Esophagus mucosa (tissue), 1 donor: ENCODE results near the gene LACC1. TPM values are rescaled to one million over a fixed set of nuclear protein-coding genes. Genes with fewer than 3 reads are reported as not detected.

ENCODE experiments used
- ATAC-seq: fragments of 200-7000 bp; cut with Tn5 transposase; one replicate; pipeline ENCODE4 v1.9.1; 2020
- total RNA-seq: library from RNA; stranded (reverse); gene quantifications from one replicate; pipeline ENCODE4 v1.2.4, GENCODE V29; 2023
- donor health status: DM: yes; HTN: yes; CAD: no.

Gene LACC1
- total RNA-seq, result 5.8 TPM

DNA sequence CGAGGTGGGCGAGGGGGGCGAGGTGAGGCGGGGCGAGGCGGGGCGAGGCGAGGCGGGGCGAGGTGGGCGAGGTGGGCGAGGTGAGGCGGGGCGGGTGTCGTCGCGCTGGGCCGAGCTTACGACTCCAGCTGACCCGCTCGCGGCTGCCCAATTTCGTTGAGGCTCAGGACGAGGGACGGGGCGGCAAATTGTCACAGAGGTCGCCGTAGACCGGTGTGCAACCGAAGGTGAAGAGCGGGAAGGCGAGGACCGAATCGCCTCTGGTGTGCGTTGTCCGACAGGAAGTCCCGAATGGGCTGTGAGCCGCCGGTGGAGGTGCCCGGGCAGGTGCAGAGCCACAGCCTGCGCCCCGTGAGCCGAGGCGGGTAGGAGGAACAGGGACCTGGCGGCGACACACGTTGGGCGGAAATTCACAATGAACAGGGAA, at the start of gene LACC1:
LACC1 (plus strand) TSS at position 150 of the 427 bp plus-strand sequence. CDS start 1,082 bp downstream, outside the sequence.
- ATAC-seq, result peak; percentile 70

DNA sequence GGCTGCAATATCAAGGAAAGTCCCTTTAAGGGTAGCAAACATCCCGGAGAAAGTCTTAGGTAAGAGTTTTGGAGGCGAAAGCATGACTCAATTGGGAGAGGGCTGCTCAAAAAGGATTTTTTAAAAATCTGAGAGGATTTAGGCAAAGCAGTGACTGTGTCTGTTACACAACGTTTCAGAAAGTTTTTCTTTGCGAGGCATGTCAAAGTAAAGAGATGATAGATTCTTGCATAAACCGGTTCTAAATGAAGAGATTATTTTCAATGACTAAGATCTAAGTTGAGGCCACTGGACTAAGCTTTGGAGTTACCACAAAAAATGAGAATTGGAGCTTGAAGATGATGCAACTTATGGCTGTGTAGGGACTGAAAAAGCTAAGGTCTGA, 49.2 kb upstream of the LACC1 start:
- ATAC-seq, result peak; percentile 90

DNA sequence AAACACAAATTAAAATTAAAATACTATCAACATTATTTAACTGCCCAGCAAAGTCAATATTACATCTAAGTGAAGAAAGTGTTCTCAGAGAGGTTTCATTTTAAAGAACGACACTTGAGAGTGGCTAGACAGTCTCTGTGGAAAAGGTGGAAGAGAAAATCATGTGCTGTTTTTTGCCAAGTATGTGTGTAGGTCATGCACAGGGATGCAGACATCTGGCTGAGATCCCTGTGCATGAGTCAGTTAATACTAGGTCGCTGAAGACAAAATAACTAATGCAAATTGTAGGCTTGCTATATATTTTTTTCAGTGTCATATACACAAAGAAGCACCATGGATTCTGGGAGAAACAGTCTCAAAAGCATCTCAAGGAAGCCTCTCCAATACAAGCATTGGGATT, 48.6 kb upstream of the LACC1 start:
- peak; percentile 65 for ATAC-seq

DNA sequence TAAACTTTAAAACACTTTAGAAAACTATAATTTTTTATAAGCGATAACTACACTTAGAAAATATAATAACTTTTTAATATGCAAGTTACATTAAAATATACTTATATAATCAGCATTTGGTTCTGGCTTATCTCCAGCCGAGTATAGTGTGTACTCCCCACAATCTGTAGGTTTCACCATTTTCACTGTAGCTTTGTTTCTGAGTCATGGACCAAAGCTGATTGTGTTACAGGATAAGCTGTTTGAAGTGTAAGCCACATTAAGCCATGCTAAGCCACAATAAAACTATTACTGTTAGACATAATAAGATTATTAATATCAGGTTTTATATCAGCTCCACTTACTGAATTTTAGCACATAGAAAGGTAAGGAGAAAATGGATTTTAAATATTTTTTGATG, 44.0 kb upstream of the LACC1 start:
- peak; percentile 52 for ATAC-seq

DNA sequence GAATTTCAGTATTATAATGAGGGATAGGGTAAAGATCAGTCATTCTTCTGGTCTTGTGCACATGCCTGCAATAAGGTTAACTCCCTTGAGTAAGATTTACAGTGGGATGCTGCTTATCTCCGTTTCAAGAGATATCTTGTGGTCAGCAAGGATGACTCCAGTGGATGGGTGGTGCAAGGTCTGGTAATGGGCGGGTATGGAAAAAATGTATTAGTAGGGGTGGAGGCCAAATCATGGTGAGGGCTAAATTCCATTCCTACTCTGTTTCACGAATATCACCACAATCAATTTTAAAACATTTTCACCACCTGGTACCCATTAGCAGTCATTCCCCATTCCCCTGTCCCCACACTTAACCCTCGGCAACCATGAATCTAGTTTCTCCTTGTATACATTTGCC, 40.8 kb upstream of the LACC1 start:
- no peak for ATAC-seq

DNA sequence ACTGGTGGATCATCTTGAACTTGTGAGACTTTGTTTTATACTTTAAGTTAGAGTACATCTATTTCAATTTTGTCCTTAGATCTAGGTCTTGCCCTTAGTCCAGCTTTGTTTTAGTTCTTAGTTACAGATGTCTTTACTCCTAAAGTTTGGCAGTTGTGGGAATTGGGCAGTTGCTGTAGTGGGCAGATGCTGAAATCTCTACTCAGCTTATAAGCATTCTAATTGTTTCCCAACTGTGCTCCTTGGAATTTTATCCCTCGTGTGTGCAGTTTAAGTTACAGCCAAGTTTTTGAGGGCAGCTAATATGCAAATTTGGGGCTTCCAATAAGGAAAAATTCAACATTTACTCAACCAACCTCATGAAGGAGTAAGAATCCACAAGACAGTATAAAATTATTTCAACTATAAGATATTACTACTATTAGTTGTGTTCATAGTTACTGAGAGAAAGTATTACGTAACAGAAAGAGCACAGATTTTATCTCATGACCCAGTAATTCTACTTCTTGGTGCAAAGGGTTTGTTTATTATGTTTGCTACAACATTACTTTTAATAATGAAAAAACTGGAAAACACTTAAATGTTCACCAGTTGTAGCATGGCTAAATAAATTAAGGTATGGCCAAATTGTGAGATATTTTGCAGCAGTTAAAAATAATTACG, 33.1 kb upstream of the LACC1 start:
- ATAC-seq, result no peak

DNA sequence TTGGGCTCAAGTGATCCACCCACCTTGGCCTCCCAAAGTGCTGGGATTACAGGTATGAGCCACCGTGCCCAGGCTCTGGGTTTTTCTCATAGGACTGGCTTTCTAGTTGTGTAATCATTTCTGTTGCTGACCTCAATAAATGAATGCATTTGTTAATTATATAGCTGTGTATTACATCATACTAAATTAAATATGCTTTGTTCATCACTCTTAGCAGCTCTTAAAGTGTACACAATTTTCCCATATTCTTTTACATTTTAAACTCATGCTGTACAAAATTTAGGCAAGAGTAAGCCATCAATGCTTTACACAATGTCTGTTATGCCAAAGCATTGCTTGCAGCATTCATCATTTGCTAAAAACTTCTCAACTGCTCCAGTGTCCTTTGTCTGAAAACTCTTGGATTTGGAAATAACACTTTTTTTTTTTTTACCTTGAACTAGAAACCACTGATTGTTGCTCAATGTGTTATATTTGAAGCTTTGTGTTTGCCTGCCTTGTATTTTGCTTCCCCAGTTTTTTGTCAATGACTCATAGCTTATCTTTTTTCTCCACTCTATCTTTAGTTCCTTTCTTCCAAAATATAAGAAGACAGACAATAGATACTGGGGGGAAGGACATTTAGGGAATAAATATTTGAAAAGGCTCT, 31.6 kb upstream of the LACC1 start:
- ATAC-seq, result no peak

DNA sequence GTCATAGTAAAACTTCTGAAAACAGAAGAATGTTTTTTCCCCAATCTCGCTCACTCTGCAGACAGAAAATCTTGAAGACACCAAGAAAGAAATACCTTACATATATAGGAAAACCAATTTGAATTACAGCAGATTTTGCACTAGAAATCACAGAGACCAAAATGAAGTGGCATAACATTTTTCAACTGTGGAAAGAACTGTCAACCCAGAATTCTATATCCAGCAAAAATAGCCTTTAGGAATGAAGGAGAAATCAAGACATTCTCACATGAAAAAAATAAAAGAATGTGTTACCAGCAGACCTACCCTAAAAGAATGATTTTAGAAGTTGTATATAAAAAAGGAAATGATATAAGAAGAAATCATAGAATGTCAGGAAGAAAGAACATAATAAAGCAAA, 28.8 kb upstream of the LACC1 start:
- no peak for ATAC-seq

DNA sequence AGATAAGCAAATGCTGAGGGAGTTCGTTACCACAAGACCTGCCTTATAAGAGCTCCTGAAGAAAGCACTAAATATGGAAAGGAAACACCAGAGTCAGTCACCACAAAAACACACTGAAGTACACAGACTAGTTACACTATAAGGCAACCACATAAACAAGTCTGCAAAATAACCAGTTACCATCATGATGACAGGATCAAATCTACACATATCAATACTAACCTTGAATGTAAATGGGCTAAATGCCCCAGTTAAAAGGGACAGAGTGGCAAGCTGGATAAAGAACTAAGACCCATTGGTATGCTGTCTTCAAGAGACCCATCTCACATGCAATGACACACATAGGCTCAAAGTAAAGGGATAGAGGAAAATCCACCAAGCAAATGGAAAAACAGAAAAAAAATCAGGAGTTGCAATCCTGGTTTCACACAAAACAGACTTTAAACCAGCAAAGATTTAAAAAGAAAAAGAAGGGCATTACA, 26.7 kb upstream of the LACC1 start:
- no peak for ATAC-seq

DNA sequence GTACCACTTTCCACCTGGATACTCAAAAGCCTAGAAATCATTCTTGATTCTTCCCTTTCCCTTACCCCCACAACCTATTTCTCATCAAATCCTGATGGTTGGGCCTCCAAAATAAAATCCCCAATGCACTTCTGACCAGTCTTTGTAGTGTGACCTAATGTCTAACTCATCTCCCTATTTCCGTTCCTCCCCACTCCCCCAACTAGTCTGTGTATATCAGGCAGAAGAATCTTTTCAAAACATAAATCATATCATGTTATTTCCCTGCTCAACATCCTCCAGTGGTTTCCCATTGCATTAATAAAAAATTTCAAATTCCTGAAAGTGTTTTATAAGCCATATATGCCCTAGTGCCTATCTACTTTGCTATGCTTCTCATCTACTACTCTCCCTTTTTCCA, 17.8 kb upstream of the LACC1 start:
- ATAC-seq, result no peak

DNA sequence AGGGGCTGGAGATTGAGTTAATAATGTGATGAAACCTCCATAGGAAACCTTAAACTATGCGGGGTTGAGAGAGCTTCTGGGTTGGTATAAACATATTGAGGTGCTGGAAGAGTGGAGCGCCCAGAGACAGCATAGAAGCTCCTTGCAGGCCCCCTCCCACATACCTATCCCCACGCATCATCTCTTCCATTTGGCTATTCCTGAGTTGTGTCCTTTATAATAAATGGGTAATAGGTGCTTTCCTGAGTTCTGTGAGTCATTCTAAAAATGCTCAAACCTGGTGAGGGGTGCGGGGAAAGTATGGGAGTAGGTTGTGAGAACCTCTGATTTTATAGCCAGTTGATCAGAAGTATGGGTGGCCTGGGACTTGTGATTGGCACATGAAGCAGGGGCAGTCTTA, 14.8 kb upstream of the LACC1 start:
- no peak for ATAC-seq

DNA sequence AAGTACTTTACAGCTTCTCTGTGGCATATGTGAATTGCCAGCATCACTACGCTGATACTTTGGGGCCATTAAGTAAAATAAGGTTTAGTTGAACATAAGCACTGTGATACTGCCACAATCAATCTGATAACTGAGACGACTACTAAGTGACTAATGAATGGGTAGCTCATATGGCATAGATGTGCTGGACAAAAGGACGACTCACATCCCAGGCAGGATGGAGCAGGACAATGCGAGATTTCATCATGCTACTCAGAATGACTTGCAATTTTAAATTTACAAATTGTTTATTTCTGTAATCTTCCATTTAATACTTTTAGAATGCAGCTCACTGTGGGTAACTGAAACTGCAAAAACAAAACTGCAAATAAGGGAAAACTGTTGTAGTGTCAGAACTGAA, 13.8 kb upstream of the LACC1 start:
- no peak for ATAC-seq

DNA sequence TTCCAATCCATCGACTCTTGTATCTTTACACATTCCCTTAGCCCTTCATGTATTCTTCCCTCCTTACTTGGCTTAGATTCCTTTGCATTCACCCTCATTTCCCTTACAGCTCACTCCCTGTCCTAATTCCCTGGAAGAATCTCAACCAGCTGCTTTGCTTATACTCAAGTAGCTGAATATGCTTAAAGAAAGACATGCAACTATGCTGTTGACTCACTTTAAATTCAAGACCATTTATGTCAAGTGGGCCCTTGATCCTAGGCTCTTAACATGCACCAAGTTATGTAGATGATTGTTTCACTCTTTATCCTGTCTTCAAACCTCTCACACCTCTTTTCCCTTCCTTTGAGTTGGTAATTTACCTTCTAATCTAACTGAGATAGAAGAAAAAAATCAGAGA, 7.5 kb upstream of the LACC1 start:
- ATAC-seq, result no peak

DNA sequence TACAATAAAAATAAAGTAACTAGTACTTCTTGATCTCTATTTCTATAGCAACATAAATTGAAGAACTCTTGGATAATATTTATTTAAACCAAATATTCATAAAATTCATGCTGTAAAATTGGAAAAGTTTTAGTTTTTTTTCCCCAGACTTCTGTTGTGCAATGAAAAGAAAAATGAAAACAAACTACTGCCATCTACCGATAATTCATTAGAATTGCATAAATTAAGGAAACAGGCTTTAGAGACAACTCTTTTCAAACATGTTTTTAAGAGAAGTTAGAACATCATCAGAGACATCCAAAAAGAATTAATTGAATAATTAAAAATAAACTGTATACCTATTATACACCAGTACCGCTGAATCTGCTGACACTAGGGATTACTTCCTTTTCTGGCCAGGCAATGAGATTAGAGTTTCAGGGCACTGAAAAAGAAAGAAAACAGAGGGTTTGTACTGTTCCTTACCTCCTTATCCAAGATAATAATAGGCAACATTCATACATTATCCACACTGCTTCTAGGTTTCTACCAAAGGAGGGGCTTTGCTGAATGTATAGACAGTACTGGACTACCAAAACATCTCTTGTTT, 5.1 kb upstream of the LACC1 start:
- ATAC-seq, result no peak

DNA sequence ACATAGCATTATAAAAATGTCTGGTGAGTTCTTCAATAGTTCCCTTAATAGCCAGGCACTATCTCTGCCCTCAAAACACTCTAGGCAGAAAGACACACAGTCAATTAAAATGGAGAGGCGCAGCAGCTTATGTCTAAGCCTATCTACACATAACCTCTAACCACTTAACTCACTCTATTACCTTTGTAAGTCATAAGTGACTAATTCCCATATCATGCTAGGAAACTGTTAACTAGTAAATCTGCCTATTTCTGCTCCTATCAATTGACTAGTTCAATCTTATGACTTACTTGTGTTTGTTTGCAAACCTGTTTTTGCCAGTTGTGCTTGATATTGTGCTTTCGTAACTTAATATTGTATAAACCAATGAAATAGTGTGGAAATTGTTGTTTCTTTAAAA, 3.3 kb upstream of the LACC1 start:
- ATAC-seq, result no peak

DNA sequence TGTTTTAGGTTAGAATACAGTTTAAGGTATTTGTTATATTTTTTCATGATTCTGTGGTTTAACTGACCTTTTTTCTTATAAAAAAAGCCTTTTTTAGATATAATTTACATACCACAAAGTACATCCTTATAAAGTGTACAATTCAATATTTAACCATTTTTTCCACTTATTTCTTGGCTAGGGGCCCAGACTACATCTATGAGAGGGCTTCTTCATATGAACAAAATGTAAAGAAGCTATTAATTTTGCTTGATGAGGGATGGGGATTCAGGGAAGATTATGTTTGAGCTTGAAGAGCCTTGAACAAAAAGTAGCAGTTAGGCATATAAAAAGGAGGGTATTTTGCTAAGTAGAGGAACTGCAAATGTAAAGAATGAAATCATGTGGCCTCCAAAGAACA, 2.4 kb upstream of the LACC1 start:
- no peak for ATAC-seq

DNA sequence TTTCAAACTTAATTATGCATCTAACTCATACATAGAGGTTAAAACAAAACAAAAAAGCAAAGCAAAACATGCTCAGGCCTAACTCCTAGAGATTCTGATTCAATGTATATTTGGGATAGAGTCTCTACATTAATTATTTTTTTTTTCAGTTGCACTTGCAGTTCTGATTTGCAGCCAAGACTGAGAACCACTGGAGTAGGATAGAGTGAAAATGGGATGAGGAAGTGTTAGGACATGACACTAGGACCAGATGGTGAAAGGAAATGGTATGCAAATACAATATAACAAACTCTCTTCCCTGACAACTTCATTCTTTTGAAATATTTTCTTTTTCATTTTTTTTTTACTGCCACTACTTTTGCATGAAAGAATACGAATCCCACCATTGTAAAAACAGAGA, 1.9 kb upstream of the LACC1 start:
- ATAC-seq, result no peak

DNA sequence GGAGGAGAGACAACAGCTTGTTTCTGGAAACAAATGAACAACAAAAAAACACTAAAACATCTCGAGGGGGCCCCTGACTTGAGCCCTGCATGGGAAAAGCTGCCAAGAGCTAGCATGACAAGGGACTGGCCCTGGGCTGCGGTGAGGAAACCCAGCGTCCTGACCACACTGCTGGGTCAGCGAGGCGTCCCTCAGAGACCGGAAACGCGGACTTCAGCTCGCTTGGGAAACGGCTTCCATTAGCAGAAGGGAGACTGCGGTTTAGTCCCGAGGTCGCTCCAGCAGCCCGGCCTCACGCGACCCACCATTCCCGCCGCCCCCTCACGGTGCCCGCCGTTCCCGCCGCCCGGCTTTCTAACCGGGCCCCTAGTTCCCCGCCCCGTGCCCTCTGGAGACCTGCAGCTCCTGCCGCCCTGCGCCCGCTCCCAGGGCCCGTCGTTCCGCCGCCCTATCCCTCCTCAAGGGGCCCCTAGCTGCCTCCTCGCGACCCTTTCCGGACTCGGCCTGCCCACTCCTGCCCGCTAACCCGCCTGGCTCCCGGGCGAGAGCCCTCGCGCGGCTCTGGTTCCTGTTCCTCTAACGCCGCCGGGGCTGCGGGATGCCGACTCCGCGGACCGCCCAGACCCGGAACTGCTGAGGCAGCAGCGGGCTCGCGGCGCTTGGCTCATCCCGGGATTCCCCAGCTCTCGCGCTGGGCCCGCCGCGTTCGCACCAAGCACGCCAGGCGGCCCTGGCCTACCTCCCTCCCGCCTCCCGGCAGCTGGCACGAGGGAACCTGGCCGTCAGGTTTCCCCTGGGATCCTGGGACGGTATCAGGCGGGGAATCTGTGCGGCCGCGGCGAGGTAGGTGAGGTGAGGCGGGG, 581 bp upstream of the LACC1 start, which contains the start of gene CCDC122:
CCDC122 (minus strand) TSS at position 849 of the 863 bp plus-strand sequence. CDS start 10,364 bp downstream, outside the sequence.
- ATAC-seq, result peak; percentile 94

DNA sequence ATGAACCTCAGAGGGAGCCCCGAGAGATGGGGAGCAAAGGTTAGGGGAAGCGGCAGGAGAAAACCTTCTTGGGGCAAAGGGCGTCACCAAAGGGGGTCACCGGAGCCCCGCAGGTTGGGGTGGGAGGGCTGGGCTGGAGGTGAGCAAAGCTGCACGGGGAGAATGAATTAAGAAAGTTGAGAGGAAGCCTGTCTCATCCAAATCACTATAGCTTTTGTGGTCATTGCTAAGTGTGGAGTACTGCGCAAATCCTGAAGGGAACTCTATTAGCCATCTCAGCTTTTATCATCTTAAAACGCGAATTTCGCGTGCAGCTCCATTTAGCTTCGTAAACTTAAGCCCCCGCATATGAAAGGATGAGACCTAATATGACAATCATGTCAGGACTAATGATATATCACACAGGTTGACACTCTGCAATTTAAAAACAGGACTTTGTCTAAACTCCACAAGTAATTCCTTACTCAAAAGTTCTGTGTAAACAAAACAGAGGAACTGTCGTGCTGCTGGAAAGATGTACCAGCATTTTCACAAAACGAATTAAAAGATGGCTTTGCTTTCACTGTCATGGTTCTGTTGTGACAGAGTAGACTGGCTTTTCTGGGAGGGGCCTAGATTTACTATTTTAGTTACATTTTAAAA, 631 bp downstream of the LACC1 start:
- ATAC-seq, result no peak

DNA sequence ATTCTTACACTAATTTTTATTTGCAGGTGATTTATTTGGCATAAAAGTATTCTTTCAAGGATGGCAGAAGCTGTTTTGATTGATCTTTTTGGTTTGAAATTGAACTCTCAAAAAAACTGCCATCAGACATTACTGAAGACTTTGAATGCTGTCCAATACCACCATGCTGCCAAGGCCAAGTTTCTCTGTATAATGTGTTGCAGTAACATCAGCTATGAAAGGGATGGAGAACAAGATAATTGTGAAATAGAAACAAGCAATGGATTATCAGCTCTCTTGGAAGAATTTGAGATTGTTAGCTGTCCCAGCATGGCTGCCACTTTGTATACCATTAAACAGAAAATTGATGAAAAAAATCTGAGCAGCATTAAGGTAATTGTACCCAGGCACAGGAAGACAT, 1.2 kb downstream of the LACC1 start:
- ATAC-seq, result no peak

DNA sequence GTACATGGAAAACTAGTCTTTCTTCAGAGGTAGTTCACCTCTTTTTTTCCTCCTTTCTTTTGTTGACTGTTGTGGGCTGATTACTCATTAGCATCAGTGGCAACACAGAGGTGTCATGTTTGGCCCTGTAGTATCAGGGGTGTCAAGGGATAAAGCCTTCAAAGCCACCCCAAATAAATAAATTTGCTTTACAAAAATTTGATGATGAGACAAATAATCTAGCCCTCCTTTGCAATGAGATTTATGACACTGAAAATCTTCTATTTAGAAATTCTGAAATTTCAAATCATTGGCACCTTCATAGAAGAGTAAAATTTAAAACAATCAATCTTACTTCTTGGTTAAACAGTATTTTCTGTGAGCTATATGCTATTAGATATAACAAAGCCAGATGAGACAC, 1.9 kb downstream of the LACC1 start:
- no peak for ATAC-seq

DNA sequence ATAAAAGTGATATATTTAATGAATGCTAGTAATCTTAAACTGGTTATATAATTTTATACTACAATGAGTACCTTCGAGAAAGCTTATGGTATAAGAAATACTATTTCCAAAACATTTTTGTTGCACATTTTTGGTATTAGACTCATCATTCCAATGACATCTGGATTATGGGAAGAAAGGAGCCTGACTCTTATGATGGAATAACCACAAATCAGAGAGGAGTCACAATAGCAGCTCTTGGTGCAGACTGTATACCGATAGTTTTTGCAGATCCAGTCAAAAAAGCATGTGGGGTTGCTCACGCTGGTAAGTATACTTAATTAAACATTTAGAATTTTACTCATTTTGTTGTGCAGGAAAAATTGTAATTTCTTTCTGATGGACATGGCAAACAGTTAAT, 3.9 kb downstream of the LACC1 start:
- no peak for ATAC-seq

DNA sequence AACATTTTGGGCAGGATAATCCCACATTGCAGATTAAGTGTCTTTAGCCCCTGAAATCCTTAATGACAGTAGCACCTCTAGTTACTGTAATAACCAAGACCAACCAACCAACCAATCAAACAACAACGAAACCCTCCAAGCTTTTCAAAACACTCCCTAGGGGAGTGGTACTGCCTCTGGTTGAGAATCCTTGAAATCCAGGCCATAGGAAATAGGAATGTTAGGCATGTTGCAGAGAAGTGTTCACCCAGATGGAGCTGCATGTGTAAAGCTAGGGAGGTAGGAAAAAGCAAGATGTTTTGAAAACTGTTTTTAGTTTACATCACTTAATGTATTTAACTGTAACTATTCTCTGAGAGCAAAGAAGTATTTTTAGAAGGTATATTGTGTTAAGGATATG, 4.5 kb downstream of the LACC1 start:
- no peak for ATAC-seq
